GM19452 (cell line): ENCODE results near the gene CMTM7.
A peak's percentile ranks its signal among the peaks of the same experiment; 100 is the strongest.

Source experiments
- ATAC-seq: cut with Tn5 transposase; IDR thresholded peaks from one replicate; pipeline ENCODE4 v1.9.1; 2021; ENCODE audit not compliant: unreplicated experiment

The CMTM7 gene

DNA sequence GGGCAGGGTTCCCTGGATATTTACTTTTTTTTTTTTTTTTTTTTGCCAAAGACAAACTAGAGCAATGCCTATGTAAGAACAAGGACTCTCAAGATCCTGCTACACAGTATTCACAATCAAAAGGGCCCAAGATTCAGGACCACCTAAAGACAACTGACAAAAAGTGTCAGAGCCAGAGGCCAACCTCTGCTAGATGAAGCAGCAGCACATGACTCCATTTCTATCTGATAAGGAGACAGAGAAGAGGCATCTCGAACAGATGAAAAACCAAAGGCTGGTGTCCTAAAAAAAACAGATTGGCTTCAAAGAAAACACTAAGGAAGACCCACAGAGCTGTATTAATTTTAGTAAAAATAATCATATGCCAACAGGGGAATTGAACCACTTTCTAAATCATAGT is 91.0 kb downstream of the CMTM7 start:
- no peak for ATAC-seq

DNA sequence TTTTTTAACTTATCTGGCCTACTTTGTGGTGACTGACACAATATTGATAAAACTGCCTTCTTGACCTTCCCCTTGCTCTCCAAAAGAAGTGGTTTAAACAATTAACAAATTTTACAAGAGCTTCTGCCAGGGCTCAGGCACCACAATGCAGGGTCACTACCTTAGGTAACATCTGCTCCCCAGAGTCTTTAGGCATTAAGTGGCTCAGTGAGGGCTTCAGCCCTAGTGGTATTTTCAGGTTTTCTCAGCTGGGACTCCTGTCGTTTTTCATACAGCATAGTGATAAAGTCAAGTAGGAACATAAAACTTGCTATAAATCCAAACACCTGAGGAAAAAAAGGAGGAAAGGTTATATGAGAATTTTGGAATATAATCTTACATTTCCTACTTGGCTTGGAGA is 92.1 kb downstream of the CMTM7 start:
- ATAC-seq, result no peak

DNA sequence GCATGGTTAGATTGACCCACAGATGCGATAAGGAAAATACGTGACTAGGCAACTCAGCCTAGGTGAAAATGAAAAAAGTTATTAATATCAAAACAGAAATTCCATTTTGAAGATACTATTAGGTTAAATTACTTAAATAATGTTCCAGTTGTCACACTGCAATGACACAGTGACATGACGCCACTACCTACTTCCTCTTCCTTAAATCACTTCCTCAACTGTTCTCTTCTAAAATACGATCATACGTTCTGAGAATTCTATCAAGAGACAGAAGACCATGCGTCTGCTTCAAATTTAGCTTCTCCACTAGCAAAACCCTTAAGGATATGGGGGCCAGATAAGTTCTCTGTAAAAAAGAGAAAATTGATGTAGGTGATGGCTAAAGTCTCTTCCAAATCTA is 92.8 kb downstream of the CMTM7 start:
- ATAC-seq, result no peak

DNA sequence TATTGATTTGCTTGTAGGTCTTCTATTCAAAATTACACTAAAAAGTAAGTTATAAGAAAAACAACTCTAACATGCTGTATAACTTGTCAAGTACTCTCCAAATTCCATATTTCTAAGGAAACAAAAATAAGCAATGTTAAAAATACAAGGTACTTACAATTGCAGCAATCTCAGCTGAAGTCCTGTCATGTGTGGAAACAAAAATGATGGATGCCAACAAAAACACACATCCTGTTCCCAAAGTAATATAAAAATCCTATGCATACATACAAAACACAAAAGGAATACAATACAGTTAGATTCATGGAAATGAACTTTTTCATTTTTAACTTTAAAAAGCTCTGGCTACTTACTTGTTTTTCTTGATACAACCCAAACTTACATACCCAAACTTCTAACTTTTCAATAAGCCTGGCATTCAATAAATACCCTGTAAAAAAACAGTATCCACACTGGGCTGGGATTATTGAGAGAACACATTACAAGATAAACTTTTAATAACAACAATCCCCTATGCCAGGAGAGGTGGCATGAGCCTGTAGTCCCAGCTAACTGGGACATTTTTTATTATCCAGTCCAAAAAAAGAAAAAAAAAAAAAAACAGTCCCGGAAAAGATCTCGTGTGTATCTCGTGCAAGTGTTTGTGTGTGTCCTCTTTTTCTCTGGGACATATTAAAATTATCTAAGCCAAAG is 96.3 kb downstream of the CMTM7 start:
- ATAC-seq, result no peak

DNA sequence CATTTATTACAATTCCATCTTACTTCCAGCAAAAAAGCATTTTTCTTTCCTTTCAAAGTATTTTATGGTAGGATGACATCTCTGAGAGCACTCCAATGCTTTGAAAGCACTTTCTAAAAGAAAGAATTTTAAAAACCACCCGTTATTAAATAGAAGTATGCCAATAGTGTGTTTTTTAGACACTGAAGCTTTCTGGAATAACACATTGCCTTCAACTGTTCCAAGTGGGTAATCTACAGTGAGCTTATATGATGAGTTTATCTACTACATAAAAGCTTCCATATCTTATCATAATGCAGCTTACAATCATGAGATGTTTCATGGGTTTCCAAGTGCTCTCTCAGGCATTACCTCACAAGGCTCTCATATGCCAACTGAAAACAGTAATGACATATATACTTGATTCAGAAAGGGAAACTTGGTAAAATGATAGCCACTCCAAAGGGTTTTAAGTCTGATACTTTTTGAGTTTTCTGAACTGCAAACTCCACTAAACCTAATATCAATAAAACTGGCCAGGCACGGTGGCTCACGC is 96.9 kb downstream of the CMTM7 start:
- no peak for ATAC-seq

DNA sequence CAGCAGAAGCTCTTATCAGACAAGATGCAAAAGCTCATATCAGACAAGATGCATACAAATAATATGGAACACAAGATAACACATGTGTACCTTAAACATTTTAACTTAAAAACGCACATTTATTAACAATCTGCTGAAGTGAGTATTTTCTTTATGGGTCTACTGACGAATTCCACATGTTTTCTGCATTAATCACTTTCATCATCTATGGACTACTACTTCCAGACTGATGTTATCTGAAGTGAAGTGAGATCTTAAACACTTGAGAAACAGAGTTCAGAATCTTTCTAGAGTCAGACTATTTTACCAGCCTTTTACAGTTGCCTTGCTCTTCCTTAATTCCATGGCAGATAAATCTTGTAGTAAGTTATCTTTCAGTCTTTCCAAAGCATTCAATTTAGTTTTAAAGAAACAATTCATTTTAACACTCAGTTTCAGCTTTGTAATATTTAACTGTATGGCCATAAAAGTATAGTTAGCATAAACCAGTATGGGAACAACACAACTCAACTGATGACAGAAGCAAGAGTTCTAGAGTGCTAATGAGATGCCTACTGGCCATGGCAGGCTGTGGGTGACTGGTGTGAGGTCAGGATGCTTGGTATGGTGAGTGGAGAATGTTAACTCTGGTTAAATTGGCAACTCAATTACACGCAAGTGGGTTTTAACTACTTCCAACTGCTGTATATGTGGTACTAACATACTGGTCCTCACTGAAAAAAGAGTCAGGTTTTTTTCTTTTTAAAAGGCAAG is 101.2 kb downstream of the CMTM7 start:
- ATAC-seq, result no peak

DNA sequence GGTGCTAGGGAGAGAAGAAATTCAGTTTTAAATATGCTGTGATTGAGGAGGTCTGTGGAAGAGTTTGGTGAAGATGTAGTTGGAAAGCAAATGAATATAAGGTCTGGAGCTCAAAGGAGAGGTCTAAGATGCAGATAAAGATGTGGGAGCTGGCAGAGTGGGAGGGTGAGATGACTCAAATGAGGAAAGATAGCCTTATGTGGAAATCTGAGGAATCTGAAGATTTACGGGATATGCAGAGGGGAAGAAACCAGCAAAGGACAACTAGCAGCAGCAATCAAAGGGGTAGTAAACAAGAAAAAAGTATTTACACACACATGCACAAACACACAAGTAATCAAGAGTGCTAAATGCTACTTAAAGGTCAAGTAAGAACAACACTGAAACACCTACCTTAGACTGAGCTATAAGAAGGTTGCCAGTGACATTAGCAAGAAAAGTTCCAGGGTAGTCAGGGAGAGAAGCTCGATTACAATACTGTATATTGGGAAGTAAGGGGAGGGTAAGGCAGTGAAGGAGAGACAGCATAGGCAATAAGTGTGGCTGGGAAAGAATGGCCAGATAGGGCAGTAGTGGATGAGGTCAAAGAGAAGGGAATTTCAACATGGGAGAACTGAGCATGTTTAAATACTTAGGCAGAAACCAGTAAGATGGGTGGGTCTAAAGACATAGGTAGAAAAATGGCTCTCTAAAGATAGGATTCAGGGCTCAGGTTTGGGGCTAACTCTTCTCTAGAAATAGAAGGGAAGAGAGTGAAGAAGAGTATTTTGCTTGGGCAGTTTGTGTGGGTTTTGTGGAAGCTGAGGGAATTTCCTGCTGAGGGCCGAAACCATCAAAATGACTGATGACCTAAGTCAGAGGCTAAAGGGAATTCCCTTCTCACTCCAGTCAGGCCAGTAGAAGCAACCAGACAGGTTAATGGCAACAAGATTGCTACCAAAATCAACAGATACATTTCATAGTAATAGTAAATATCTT is 102.1 kb downstream of the CMTM7 start:
- ATAC-seq, result peak; percentile 69

DNA sequence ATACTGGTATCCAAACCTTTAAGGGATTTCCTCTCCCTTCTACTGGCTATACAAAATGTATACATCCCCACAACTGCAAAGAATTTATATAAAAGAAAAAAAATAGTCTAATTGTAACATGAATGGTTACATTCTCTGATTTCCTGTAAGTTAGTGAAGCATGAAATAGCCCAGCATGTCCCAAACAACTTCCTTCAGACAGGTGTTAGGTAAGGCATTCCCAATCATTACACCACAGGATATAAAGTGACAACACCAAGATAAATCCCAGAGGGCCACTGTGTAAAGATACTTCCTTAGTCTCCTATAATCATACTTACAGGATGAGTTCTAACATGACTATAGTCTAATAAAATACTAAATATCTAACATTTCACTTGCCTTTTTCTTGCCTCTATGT is 103.4 kb downstream of the CMTM7 start:
- no peak for ATAC-seq

DNA sequence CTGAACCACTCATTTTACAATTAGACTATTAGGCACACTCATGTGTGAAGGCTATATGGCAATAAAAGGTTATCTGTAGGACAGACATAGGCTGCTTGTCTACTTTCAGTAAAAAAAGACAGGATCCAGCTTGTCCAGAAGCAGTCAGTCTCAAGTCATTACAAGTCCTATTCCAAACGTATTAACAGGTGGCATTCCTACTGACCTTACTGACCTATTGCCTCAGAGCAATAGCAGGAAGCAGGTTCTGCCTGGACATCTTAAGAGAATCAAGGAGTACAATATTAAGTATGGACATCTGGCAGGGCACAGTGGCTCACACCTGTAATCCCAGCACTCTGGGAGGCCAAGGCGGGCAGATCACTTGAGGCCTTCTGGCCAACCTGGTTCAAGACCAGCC is 104.0 kb downstream of the CMTM7 start:
- ATAC-seq, result no peak

DNA sequence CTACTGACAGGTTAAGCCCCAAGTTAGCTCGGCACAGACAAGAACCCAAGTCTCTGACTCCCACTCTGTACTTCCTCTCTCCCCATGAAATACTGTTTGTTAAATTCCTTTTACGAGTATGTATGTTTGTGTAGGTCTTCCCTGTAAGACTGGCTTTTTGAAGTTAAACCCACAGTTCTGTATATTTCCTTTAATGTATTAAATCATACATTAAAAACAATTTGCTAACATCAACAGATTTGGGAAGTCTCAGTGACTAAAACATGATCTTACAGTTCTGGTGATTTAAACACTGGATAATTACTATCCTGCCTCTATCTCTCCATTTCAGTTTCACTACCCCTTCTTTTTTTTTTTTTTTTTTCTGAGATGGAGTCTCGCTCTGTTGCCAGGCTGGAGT is 106.6 kb downstream of the CMTM7 start:
- no peak for ATAC-seq

DNA sequence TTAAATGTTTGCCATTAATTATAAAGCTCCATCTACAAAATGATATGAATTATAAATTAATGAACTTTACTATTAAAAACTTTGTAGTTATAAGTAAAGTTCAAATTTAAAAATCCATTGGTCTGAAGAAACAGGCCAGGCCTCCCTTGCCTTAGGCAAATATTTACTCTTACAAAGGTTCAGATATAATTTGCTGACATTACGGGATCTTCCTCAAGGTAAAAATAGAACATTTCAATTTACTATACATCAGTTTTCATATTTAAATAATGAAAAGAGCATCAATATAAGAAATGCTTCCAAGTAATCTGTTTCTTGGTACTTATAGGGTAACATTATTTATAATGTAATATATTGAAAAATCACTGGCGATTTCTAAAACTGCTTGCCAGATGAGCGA is 107.3 kb downstream of the CMTM7 start:
- no peak for ATAC-seq

DNA sequence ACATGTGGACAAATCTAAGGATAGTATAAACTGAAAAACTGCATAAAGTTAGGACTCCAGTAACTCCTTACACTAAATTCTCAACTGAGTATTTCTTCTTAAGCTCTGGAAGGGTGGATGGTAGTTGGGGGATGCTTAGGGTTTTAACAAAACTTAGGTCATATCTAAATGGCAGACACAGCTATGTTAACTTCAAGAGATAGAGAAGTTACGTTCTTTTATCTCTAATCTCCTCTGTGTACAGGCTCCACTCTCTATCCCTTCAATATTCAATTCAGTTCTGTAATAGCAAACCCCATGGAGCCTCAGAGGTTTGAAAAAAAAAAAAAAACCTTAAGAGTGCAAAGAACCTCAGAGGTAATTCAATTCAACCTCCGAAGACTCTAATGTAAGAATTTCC is 107.9 kb downstream of the CMTM7 start:
- ATAC-seq, result no peak

DNA sequence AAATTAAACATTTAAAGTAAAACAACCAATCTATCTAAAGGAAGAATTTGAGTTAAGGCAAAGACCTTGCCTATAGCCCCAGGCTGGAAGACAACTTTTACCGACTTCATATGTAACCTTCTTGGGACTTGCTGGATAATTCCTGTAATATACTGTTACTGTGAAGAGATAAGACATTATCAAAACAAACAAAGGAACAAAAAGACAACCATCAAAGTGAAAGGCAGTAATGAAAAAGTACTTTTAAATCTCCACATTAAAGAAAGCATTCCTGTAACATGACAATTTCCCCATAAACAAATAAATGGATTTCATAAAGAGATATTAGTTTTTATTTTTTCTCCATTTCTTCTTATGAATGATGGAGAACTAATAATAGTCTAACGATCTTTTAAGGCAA is 108.6 kb downstream of the CMTM7 start:
- ATAC-seq, result no peak

DNA sequence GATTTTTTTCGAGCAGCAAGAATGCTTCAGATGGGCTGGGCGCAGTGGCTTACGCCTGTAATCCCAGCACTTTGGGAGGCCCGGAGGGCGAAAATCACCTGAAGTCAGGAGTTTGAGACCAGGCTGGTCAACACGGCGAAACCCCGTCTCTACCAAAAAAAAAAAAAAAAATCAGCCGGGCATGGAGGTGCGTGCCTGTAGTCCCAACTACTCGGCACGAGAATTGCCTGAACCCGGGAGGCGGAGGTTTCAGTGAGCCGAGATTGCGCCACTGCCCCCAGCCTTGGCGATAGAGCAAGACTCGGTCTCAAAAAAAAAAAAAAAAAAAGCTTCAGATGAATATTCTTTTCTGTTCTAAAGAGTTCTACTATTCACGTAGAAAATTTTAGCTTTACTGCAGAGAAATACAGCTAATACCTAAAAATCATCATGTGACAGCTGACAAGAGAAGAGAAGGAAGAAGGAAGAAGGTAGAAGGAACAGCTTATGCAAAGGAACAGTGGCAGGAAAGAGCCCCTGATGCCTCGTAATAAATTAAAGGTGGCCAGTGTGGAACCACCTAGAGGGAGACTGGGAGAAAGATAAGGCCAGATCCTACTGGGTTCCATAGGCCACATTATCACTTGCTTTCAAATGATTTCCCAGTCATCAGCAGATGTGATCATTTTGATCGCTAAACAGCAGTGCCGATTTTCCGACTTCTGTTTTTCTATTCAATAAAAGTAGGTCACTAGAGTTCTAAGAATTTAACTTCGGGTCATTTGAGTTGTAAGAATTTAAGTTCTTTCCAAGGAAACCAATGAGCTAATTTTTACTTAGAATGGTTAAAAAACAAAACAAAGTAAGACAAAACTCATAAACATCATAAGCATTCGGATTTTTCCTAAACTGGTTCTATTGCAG is 109.5 kb downstream of the CMTM7 start:
- no peak for ATAC-seq

DNA sequence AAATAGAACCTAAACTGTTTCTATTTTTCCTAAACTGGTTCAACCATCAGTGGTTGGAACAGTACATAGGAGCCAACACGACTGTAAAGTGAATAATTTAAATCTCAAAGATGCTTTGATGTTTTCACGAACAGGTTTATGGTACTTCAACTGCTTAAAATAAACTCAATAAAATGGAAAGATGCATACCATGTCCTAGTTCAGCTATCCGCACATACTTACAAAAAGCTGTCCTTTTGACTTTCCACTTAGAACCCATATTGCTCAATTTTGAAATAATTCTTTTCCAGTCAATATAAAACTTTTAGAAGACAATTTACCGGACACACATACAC is 110.1 kb downstream of the CMTM7 start:
- ATAC-seq, result peak; percentile 0

DNA sequence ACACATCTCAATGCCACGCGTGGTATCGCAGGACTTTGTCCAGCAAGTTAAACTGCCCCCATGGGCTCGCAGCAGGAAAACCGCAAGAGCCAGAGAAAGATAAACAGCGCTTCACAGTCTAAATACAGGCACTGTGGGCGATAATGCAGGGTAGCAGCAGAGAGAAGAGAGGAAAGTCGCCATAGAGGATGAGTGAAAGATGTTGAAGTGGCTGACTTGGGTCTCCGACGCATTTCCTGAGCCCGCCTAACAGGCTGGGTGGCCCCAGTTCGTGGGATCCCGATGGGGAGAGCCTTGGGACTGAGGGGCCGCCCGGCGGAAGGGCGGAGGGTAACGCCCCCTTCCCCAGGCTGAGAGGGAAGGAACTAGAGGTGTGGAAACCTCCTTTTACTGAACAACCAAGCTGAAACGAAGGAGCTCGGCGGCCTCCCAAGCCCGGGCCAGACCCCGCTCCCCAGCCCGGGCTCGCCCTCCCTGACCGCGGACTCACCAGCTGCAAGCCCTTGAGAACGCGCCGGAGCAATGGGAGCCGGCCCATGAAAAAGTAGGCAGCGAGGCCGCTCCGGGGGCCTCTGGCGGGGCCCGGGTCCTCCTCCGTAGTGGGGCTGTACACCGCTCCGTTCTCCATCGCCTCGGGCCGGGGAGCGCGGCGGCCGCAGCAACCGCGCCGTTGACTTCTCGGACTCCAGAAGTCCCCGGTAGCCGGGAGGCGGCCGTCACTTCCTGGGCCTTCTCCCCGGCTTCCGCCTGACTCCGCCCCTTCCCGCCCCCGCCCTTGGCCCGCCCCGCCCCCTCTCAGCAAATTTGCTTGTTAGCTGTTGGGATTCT is 110.7 kb downstream of the CMTM7 start, which contains the start of gene CMTM6:
Gene CMTM6 (minus strand): TSS at position 735 of the 828 bp plus-strand sequence. CDS start 107 bp downstream, at position 628.
- ATAC-seq, result peak; percentile 72

DNA sequence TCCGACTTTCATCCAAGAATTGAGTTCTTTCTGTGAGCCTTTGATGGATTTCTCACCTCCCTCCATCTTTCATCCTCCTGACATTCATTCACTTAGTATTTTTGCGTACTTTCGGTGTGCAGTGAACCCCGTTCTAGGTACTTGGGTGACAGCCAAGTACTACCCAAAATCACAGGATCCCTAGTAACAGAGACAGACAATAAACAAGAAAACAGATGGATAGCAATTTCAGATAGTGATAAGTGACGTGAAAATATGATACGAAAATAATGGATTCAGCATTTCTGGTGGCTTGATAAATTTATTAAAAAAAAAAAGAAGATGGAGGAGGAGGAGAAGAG is 111.3 kb downstream of the CMTM7 start:
- no peak for ATAC-seq
